Nephron (organoid): ENCODE measurements around the gene IL2RG.

Experiments used
- H3K27ac Mint-ChIP-seq, 3 experiments: 2 replicates each; pipeline ENCODE4 v1.8.0; 2020; ENCODE audit warnings: mixed read lengths in 3 of 3, mild to moderate bottlenecking in 2 of 3, moderate library complexity in 1 of 3
- H3K27me3 Mint-ChIP-seq: 2 replicates; pipeline ENCODE4 v1.8.0; 2021; ENCODE audit warnings: low read depth, mild to moderate bottlenecking, moderate library complexity, mixed read lengths
- H3K36me3 Mint-ChIP-seq: 2 replicates; pipeline ENCODE4 v1.8.0; 2020; ENCODE audit warnings: low read depth, mixed read lengths
- H3K4me1 Mint-ChIP-seq: 2 replicates; pipeline ENCODE4 v1.8.0; 2020; ENCODE audit warnings: mixed read lengths
- H3K4me3 Mint-ChIP-seq, 3 experiments: 2 replicates each; pipeline ENCODE4 v1.8.0; 2020; ENCODE audit warnings: mild to moderate bottlenecking in 3 of 3, mixed read lengths in 3 of 3, moderate library complexity in 2 of 3
- H3K9me3 Mint-ChIP-seq: 2 replicates; pipeline ENCODE4 v1.8.0; 2020; ENCODE audit warnings: mixed read lengths
- TF ChIP-seq, protein P1 (sequence below), 3 experiments: fragments of 200-600 bp; sonication (generic); IDR thresholded peaks; one replicate each; pipeline ENCODE4 v1.5.0; 2021; ENCODE audit warnings: antibody characterized with exemption in 3 of 3; ENCODE audit not compliant: unreplicated experiment in 3 of 3

IL2RG gene

DNA sequence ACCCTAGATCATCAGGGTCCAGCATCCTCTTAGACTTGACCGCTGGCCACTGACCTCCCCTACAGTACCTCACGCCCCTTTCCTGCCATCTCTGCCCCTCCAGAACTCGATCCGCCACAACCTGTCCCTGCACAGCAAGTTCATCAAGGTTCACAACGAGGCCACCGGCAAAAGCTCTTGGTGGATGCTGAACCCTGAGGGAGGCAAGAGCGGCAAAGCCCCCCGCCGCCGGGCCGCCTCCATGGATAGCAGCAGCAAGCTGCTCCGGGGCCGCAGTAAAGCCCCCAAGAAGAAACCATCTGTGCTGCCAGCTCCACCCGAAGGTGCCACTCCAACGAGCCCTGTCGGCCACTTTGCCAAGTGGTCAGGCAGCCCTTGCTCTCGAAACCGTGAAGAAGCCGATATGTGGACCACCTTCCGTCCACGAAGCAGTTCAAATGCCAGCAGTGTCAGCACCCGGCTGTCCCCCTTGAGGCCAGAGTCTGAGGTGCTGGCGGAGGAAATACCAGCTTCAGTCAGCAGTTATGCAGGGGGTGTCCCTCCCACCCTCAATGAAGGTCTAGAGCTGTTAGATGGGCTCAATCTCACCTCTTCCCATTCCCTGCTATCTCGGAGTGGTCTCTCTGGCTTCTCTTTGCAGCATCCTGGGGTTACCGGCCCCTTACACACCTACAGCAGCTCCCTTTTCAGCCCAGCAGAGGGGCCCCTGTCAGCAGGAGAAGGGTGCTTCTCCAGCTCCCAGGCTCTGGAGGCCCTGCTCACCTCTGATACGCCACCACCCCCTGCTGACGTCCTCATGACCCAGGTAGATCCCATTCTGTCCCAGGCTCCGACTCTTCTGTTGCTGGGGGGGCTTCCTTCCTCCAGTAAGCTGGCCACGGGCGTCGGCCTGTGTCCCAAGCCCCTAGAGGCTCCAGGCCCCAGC lies 10.5 kb downstream of the IL2RG start:
- H3K27me3 Mint-ChIP-seq = peaks cover 5% of the 10 kb centered on the region
- H3K4me3 Mint-ChIP-seq = no peak overlapping the region
- TF ChIP-seq, protein P1, sequence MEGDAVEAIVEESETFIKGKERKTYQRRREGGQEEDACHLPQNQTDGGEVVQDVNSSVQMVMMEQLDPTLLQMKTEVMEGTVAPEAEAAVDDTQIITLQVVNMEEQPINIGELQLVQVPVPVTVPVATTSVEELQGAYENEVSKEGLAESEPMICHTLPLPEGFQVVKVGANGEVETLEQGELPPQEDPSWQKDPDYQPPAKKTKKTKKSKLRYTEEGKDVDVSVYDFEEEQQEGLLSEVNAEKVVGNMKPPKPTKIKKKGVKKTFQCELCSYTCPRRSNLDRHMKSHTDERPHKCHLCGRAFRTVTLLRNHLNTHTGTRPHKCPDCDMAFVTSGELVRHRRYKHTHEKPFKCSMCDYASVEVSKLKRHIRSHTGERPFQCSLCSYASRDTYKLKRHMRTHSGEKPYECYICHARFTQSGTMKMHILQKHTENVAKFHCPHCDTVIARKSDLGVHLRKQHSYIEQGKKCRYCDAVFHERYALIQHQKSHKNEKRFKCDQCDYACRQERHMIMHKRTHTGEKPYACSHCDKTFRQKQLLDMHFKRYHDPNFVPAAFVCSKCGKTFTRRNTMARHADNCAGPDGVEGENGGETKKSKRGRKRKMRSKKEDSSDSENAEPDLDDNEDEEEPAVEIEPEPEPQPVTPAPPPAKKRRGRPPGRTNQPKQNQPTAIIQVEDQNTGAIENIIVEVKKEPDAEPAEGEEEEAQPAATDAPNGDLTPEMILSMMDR (IDR thresholded peaks at IDR 0.05; ENCODE audit: unreplicated experiment in 3 of 3) = no peak
- no peaks in the 10 kb centered on the region for H3K36me3 Mint-ChIP-seq
- peaks cover 52% of the 10 kb centered on the region for H3K4me1 Mint-ChIP-seq
- H3K27ac Mint-ChIP-seq = peak overlapping the region in 2 of 3 experiments; percentile 45 to 52
- peaks cover 5% of the 10 kb centered on the region for H3K9me3 Mint-ChIP-seq

DNA sequence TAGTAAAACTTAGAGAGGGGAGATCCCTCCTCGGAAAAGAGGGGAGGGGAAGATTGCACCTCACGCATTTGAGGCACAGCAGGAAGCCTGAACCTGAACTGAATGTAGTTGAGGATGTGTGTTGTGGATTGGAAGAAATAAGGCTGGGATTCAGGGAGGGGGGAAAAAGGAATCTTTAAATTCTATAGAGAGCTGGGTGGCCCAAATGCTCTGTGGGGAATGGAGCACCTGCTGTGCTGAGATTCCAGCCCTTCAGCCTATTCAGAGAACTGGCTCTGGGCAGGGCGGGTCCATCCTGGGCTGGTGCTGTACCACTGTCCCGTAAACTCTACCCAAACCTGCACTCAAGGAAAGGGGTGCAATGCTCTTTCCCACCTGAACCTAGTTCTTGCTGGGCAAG lies 11.6 kb downstream of the IL2RG start:
- peaks cover 52% of the 10 kb centered on the region for H3K4me1 Mint-ChIP-seq
- peaks cover 5% of the 10 kb centered on the region for H3K27me3 Mint-ChIP-seq

DNA sequence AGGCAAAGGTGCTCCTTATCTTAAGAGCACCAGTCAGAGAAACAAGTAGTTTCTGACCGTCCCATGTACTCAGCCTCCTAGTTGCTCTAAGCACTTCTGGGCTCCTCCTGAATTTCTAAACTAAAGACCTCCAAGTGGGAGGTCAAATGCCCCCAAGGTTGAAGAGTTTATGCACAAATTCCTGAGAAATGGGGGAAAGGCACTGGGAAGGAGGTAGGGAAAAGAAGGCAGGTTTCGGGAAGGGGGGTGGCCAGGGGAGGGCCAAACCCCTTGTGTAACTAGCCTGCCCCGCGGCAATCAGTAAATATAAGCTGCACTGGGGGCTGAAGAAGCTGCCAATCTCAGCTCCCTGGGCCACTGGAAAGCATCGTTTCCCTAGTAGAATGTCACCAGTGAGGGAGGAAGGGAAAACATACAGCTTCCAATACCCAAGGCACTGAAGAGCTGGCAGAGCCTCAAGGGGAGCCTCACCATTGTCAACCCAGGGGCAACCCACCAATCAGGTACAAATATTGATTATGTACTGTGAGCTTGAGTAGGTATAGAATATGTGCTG lies 12.3 kb downstream of the IL2RG start:
- H3K4me1 Mint-ChIP-seq = peaks cover 45% of the 10 kb centered on the region
- TF ChIP-seq, protein P1 (IDR thresholded peaks at IDR 0.05; ENCODE audit: unreplicated experiment in 3 of 3) = no peak
- peak overlapping the region in 2 of 3 experiments; percentile 37 to 38 for H3K27ac Mint-ChIP-seq
- H3K36me3 Mint-ChIP-seq = no peaks in the 10 kb centered on the region
- H3K27me3 Mint-ChIP-seq = peaks cover 5% of the 10 kb centered on the region
- peak overlapping the region; percentile 21 to 96 (median 46) for H3K4me3 Mint-ChIP-seq
- H3K9me3 Mint-ChIP-seq = peaks cover 6% of the 10 kb centered on the region

More for the DNA sequence above, 11.6 kb downstream of the IL2RG start:
- TF ChIP-seq, protein P1 (IDR thresholded peaks at IDR 0.05; ENCODE audit: unreplicated experiment in 3 of 3) = no peak
- peak overlapping the region in 2 of 3 experiments; percentile 37 to 65 for H3K27ac Mint-ChIP-seq
- H3K9me3 Mint-ChIP-seq = peaks cover 5% of the 10 kb centered on the region
- peak overlapping the region in 2 of 3 experiments; percentile 21 to 96 for H3K4me3 Mint-ChIP-seq
- no peaks in the 10 kb centered on the region for H3K36me3 Mint-ChIP-seq

DNA sequence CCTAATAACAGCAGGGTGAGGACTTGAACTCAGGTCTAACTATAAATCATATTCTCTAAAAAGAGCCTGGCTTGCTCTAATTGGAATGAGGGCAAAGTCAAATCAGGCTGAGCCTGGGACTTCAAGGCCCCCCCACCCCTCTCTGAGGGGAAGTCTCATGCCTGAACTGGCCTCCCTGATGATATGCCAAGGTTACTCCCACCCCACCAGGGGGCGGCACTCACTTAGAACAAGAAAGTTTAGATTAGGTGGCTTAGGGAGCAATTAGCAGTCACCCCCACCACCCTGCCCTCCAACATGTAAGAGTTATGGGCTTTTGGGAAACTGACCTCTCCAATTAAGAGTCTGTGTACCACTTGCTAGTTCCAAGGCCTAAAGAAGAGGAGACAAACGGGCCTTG lies 13.1 kb downstream of the IL2RG start:
- Mint-ChIP-seq H3K9me3 (peaks cover 6% of the 10 kb centered on the region), H3K36me3 (no peaks in the 10 kb centered on the region)

DNA sequence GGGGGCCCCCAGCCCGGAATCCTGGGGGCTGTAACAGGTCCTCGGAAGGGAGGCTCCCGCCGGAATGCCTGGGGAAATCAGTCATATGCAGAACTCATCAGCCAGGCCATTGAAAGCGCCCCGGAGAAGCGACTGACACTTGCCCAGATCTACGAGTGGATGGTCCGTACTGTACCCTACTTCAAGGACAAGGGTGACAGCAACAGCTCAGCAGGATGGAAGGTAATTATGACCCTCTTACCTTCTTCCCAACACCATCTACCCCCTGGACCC lies 14.7 kb downstream of the IL2RG start:
- TF ChIP-seq, protein P1 (IDR thresholded peaks at IDR 0.05; ENCODE audit: unreplicated experiment in 3 of 3) = no peak
- H3K4me3 Mint-ChIP-seq = peak overlapping the region; percentile 90 to 97 (median 96)
- peak overlapping the region in 2 of 3 experiments; percentile 10 to 47 for H3K27ac Mint-ChIP-seq
- peaks cover 10% of the 10 kb centered on the region for H3K9me3 Mint-ChIP-seq
- no peaks in the 10 kb centered on the region for H3K36me3 Mint-ChIP-seq
- H3K4me1 Mint-ChIP-seq = peaks cover 28% of the 10 kb centered on the region
- H3K27me3 Mint-ChIP-seq = peaks cover 5% of the 10 kb centered on the region

More for the DNA sequence above, 13.1 kb downstream of the IL2RG start:
- H3K27ac Mint-ChIP-seq = peak overlapping the region in 2 of 3 experiments; percentile 37 to 60
- H3K4me3 Mint-ChIP-seq = peak overlapping the region; percentile 46 to 97 (median 96)
- peaks cover 5% of the 10 kb centered on the region for H3K27me3 Mint-ChIP-seq
- TF ChIP-seq, protein P1 (IDR thresholded peaks at IDR 0.05; ENCODE audit: unreplicated experiment in 3 of 3) = peak; percentile 24 to 40 (median 29)
- H3K4me1 Mint-ChIP-seq = peaks cover 38% of the 10 kb centered on the region
